ENCODE results near the gene PM20D2.

Gene PM20D2

DNA sequence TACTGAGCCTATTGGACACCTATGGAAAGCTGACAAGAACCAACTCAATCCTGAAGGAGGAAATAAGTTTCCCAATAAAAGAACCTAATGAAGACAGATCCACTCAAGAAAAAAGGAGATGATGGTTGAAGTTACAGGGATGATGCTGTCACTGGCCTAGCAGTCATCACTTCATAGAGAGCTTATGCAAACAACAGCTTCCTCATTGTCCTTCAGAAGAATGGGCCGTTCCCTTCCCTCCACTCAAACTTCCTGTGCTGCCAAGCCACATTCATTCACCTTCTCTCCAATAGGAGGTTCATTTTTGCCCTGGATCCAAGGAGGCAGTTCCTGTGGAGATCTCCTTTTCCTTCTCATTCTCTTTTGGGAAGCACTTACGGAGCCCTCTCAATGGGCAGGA is 13.8 kb upstream of the PM20D2 start:
- H3K9me3 Mint-ChIP-seq: peaks cover 8 to 9% of the 10 kb centered on the region in 2 donors
- H3K4me3 Mint-ChIP-seq: no peak overlapping the region
- no peaks in the 10 kb centered on the region for H3K27me3 Mint-ChIP-seq

DNA sequence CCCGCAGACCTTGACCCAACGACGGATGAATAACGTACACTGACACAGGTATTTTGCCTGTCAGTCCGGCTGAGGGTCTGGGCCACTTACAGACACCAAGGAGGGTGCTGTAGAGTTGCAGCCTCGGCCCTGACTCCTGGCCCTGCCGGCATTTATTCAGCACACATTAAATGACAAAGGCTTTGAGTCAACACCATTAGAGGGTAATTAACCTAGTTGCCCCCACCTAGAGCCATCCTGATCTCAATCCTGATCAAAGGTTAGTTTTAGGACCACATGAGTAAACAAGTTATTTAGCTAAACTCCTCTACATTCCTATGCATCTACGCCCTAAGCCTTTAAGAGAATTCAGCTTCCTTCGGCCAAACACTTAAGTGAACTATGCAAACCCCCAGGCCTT is 11.9 kb upstream of the PM20D2 start:
- H3K4me1 Mint-ChIP-seq: no peaks in the 10 kb centered on the region
- no peak for DNase-seq
- peaks cover 1 to 2% of the 10 kb centered on the region in 2 donors for H3K9me3 Mint-ChIP-seq
- H3K27me3 Mint-ChIP-seq: no peaks in the 10 kb centered on the region
- no peak for ATAC-seq (replicated peaks)
- H3K4me3 Mint-ChIP-seq: no peak overlapping the region
- peaks cover 0 to under 1% of the 10 kb centered on the region in 2 donors for H3K36me3 Mint-ChIP-seq
- no peak overlapping the region for H3K27ac Mint-ChIP-seq

More for the DNA sequence above, 13.8 kb upstream of the PM20D2 start:
- no peak overlapping the region for H3K27ac Mint-ChIP-seq
- H3K4me1 Mint-ChIP-seq: peaks cover 2 to 6% of the 10 kb centered on the region in 2 donors
- peaks cover 6 to 7% of the 10 kb centered on the region in 2 donors for H3K36me3 Mint-ChIP-seq
- ATAC-seq (replicated peaks): no peak
- DNase-seq: no peak

DNA sequence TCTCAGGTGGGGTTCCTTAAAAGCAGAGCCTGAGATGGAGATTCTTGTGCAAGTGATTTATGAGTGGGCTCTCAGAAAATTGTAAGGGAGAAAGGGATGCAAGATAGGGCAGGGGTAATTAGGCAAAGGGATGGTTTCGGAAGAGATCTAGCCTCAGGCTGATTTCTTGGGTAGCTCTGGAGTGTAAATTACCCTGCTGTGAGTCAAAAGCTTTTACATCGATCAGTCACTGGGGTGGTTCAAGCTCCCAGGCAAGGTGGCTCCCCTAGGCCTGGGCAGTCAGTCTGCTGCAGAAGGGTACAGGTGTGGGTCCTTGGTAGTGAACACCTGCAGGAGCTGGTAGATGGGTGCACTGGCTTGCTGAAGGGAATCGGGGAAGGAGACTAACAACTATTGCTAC is 11.1 kb upstream of the PM20D2 start:
- Mint-ChIP-seq H3K4me3 (no peak overlapping the region), H3K4me1 (no peaks in the 10 kb centered on the region)
- DNase-seq: no peak

DNA sequence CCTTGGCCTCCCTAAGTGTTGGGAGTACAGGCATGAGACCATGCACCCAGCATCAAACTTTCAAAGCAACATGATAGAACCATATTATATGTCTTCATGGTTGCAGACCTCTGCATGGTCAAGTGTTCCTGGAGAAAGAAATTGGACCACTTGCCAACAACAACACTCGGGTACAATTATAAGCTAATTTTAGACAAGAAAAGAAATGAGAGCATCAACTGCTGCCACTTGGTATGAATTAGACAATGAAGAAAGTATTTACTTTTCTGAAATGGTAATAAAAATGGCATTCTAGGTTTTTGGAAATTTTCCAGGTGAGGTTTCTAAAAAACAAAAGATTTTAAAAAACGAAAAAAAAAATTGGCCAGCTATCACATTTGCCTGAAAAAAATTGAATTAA is 7.7 kb upstream of the PM20D2 start:
- ATAC-seq (replicated peaks): no peak
- Mint-ChIP-seq H3K27ac (no peak overlapping the region), H3K9me3 (no peaks in the 10 kb centered on the region), H3K4me1 (no peaks in the 10 kb centered on the region), H3K36me3 (peaks cover 0 to 3% of the 10 kb centered on the region in 2 donors), H3K4me3 (no peak overlapping the region), H3K27me3 (no peaks in the 10 kb centered on the region)
- no peak for DNase-seq

More for the DNA sequence above, 11.1 kb upstream of the PM20D2 start:
- Mint-ChIP-seq H3K36me3 (no peaks in the 10 kb centered on the region), H3K9me3 (no peaks in the 10 kb centered on the region), H3K27ac (no peak overlapping the region), H3K27me3 (no peaks in the 10 kb centered on the region)
- no peak for ATAC-seq (replicated peaks)

DNA sequence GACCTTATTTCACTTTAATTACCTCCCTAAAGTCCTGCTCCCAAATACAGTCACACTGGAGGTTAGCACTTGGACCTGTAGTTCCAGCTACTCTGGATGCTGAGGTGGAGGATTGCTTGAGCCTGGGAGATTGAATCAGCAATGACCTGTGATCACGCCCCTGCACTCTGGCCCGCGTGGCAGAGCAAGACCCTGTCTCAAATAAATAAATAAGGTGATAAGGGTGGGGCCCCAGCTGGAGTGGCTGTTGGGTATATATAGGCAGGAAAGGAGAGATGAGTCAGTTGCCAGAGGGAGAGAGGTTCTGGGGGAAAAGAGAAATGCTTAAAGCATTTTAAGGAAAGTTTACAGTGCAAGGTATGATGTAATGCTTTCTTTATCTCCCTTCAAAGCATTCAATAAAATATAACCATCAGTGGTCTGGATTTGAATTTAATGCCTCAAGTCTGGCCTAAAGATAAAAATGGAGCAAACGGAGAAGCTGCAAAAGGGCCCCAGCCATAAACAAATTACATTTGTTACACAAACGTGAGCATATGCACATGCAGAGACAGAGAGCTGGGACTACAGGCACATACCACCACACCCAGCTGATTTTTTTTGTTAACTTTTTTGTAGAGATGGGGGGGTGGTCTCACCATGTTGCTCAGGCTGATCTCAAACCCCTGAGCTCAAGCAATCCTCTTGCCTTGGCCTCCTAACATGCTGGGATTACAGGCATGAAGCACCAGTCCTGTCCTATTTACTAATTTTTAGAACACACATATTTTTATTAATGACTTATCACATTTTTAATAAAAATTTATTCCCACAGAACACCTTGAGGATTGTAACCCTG is 6.1 kb upstream of the PM20D2 start:
- no peaks in the 10 kb centered on the region for H3K27me3 Mint-ChIP-seq
- no peak overlapping the region for H3K27ac Mint-ChIP-seq
- no peak for DNase-seq
- no peak overlapping the region for H3K4me3 Mint-ChIP-seq
- ATAC-seq (replicated peaks): no peak
- peaks cover 0 to 3% of the 10 kb centered on the region in 2 donors for H3K36me3 Mint-ChIP-seq
- peaks cover 4 to 10% of the 10 kb centered on the region in 2 donors for H3K4me1 Mint-ChIP-seq
- no peaks in the 10 kb centered on the region for H3K9me3 Mint-ChIP-seq

DNA sequence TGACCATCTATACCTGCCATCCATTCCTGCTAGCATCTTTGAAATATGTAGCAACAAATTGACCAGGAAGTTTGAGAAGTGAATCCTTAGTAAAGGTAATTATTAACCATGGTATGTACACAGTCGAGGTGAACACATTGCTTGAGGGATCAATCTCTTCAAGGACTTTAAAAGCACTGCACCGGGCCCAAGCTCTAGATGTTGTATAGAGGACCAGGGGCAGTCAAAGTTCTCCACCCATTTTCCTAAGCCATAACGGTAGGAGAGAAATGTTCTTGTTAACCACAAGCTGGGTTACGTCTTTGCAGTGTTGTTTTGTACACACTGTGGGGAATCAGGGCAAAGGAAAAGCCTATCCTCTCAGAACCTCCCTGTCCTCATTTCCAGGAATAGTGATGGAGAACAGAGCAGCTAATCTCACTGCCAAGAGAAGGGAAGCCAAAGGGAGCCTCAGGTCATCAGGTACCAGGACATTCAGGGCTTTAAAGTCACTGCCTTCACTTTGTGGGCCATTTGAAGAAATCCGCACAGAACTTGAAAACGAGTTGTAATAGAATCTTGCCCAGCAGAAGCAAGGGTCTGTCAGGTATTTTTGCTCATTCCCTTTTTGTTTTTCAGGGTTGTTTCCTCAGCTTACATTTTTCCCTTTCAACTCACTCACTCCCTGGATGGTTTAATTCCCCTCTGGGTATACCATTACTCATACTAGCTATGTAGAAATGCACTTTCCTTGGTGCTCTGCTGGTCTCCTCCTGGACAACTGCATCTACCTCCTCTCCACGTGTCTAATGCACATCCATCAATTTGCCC is 5.3 kb upstream of the PM20D2 start:
- DNase-seq (no peak), ATAC-seq (replicated peaks) (no peak)
- H3K36me3 Mint-ChIP-seq: peaks cover 0 to 3% of the 10 kb centered on the region in 2 donors
- no peak overlapping the region for H3K27ac Mint-ChIP-seq
- no peaks in the 10 kb centered on the region for H3K9me3 Mint-ChIP-seq
- no peak overlapping the region for H3K4me3 Mint-ChIP-seq
- no peaks in the 10 kb centered on the region for H3K27me3 Mint-ChIP-seq
- H3K4me1 Mint-ChIP-seq: peaks cover 4 to 14% of the 10 kb centered on the region in 2 donors

DNA sequence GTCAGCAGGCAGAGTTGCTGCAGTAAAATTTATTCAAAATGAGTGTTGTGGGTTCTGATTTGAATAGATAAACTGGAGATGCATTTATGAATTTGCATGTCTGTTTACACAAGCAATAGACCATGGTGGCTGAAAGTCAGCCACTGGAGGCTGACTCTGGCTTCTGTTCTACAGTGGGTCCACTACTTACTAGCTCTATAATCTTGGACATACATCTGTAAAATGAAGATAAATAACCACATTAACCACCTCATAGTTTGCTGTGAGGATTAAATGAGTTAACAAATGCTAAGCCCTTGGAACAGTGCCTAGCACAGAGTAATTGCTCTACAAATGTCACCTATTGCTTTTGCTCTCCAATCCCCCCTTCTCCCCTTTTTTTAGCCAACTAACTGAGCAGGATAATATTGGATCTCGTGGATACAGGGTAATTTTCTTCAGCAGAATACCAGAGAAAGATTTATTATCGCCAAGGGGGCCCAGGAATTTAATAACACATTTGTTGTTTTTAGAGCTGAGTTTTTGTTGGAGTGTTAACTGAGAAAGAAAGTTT is 1.4 kb upstream of the PM20D2 start:
- H3K36me3 Mint-ChIP-seq: peaks cover 7 to 12% of the 10 kb centered on the region in 2 donors
- no peaks in the 10 kb centered on the region for H3K27me3 Mint-ChIP-seq
- no peak for ATAC-seq (replicated peaks)
- peak overlapping the region in 1 of 2 donors; percentile 44 for H3K4me3 Mint-ChIP-seq
- no peak for DNase-seq
- H3K4me1 Mint-ChIP-seq: peaks cover 13 to 25% of the 10 kb centered on the region in 2 donors
- no peaks in the 10 kb centered on the region for H3K9me3 Mint-ChIP-seq
- H3K27ac Mint-ChIP-seq: peak overlapping the region; percentile 28

DNA sequence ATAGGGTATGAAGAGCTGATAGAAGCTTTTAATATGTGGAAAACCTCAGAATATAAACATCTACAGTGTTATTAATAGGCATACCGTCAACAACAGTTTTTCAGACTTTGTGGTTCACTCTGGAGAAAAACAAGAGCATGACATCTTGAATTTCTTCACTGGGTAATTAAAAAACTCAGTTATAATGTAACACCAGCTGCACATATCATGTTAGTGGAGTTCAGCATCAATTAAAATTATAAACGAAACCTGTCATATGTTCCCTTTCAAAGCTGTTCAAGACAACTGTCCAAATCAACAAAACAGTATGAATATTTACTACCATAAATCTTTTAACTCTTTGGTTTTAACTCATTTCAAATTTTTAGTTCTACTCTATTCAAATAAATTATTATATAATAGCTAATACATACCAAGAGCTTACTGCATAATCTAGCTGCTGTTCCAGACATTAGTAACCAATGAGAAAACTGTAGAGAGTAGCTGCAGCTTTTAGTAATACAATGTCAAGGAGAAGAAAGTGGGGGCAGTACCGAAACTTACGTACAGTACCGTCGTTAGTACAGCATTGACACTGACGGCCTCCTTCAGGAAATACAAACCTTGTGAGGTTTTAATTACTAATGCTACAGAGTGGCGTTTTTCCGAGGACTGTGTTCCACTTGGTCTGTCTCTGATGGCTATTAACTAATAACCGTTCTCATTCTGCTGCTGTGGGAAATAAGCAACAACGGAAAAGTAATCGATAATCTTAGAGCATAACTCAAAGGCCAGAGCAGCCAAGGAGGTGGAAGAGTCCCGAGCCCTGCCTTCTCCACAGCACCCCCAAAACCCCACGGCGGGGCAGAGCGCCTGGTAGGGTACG is 532 bp upstream of the PM20D2 start:
- ATAC-seq (replicated peaks) (peak; percentile 78 to 81), DNase-seq (peak; percentile 41)
- Mint-ChIP-seq H3K9me3 (no peaks in the 10 kb centered on the region), H3K27me3 (no peaks in the 10 kb centered on the region), H3K4me1 (peaks cover 13 to 25% of the 10 kb centered on the region in 2 donors), H3K27ac (peak overlapping the region; percentile 98), H3K4me3 (peak overlapping the region; percentile 90 to 92), H3K36me3 (peaks cover 7 to 14% of the 10 kb centered on the region in 2 donors)

DNA sequence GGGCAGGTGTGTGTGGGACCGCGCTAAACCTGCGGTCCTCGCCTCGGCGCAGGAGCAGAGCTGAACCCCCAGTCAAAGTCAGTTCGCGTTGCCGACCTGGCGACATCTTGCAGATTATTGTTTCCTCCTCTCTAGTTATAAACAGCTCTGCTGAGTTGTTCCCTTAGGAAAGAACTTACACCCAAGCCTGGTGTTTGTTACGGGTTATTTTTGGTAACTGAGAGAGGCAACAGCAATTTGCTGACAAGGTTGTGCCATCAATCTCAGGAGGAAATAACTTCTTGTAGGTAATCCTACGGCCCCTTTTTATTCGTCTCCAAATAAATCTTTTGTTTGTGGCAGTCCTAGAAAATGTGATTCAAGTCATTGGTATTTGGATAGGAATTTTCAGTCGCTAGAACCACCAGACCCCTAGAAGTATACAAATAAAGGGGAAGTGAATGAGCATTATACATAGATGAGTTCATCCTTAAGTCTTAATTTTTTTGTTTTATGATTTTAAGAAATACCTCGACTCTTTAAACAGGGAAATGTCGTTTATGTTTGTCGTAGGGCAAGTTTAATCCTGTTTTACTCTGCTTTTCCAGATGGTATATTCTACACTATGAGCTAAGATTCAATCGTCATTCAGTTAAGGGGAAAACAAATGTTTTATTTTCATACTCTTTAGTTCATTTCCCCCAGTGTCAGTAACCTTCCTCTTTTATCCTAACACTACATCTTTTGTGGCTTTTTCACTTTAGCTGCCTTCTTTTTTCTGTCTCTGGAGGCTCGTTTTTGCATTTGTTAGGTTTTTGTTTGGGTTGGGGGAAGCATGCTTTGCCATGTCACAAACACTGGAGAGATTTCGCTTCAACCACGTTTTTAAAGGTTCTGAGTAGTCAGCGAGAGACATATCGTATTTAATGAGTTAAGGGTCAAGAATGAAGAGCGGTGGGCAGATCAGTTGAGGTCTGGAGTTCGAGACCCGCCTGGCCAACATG is 1.2 kb downstream of the PM20D2 start:
- H3K4me3 Mint-ChIP-seq: peak overlapping the region; percentile 90 to 92
- ATAC-seq (replicated peaks): peak; percentile 35 to 39
- H3K27ac Mint-ChIP-seq: peak overlapping the region; percentile 83
- peaks cover 13 to 25% of the 10 kb centered on the region in 2 donors for H3K4me1 Mint-ChIP-seq
- H3K36me3 Mint-ChIP-seq: peaks cover 8 to 22% of the 10 kb centered on the region in 2 donors
- H3K9me3 Mint-ChIP-seq: no peaks in the 10 kb centered on the region
- H3K27me3 Mint-ChIP-seq: no peaks in the 10 kb centered on the region
- no peak for DNase-seq

DNA sequence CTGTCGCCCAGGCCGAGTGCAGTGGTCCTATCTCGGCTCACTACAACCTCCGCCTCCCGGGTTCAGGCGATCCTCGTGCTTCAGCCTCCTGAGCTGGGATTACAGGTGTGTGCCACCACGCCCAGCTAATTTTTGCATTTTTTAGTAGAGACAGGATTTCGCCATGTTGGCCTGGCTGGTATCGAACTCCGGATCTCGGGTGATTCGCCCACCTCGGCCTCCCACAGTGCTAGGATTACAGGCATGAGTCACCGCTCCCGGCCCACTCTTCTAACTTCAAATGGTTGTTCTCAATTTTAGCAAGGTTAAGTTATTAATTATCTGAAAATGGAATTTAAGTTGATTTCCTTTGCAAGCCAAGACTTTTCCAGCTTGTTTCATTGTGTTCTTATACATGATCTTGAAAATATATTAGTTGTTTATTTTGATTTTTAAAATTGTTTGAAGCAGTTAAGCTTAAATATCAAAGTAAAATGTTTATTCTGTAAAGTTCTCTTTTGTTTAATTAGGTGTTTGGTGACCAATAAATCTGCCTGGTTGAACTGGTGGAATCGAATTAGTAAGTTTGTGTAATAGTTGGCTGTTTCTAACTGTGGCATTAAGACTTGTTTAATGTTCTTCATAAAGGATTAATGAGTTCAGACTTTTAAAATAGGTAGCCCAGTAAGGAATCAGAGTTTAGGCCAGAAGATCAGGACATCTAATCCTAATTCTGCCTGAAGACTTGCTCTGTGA is 2.3 kb downstream of the PM20D2 start:
- Mint-ChIP-seq H3K4me3 (no peak overlapping the region), H3K4me1 (peaks cover 13 to 25% of the 10 kb centered on the region in 2 donors), H3K9me3 (no peaks in the 10 kb centered on the region), H3K36me3 (peaks cover 8 to 22% of the 10 kb centered on the region in 2 donors), H3K27me3 (no peaks in the 10 kb centered on the region), H3K27ac (no peak overlapping the region)
- no peak for DNase-seq
- ATAC-seq (replicated peaks): no peak

DNA sequence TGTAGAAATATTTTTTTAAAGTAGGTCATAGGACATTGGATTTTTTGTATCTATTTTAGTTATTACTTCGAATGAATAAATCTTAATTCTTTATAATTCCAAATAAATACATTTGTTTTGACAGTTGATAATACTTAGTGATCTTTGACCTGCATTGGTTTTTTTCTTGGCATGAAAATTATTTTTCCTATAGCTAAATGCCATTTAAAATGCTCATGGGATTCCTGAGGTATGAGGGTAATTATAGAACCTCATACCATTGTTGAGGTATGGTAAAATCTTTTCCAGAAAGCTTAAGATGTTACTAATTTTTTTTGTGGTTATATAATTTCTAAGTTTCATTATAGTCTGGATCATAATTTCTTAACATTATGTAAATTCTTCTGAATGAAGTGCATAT is 8.3 kb downstream of the PM20D2 start:
- H3K27ac Mint-ChIP-seq: no peak overlapping the region
- DNase-seq (no peak), ATAC-seq (replicated peaks) (no peak)
- no peaks in the 10 kb centered on the region for H3K4me1 Mint-ChIP-seq
- no peaks in the 10 kb centered on the region for H3K9me3 Mint-ChIP-seq
- no peaks in the 10 kb centered on the region for H3K27me3 Mint-ChIP-seq
- no peak overlapping the region for H3K4me3 Mint-ChIP-seq
- H3K36me3 Mint-ChIP-seq: peaks cover 17 to 25% of the 10 kb centered on the region in 2 donors

DNA sequence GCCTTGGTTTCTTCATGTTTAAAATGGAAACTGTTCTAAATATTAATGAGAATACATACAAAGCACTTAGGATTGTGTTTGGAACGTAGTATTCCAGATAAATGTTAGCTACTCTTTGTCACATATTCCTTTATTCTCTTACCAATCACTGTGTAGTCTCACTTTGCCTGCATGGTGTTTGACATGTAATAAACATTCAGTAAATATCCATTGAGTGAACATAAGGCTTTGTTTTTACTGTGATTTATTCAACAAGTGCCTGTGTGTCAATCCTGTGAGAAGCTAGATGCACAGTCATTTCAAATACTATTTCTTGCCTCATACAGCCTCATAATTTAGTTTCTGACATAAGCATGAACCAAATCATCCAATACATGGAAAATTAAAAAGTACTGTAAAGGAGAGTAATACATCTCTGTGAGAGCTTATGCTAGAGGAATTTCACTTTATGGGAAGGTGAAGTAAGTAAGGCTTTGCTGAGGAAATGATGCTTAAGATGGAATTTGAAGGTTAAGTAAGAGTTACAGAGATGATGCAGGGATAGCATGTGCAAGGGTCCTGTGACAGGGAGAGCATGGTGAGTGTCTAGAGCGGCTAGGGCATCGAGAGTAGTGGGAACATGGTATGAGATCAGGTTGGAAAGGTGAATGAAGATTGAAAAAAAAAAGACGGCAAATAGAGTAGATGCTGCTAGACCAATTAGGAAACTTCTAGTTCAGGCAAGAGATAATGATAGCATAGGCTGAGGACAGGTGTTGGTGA is 14.7 kb downstream of the PM20D2 start:
- Mint-ChIP-seq H3K4me3 (no peak overlapping the region), H3K9me3 (no peaks in the 10 kb centered on the region), H3K27me3 (no peaks in the 10 kb centered on the region), H3K27ac (no peak overlapping the region), H3K36me3 (peaks cover 25 to 36% of the 10 kb centered on the region in 2 donors), H3K4me1 (no peaks in the 10 kb centered on the region)
- ATAC-seq (replicated peaks) (no peak), DNase-seq (no peak)
